ENCODE measurements around the gene DEPDC5.
A peak's percentile ranks its signal among the peaks of the same experiment; 100 is the strongest.

GRCh38 chr22:31753634-31754501 is at the start of gene DEPDC5:
- TF ChIP-seq POLR2AphosphoS5 (IDR thresholded peaks at IDR 0.05; ENCODE audit: low read depth, low read length) (peak; percentile 79), TAF1 (IDR thresholded peaks at IDR 0.05; ENCODE audit: borderline replicate concordance, insufficient read depth, low read length) (peak; percentile 64; the same call in 1 of the 2 replicates)
- TF ChIP-seq, protein P1, sequence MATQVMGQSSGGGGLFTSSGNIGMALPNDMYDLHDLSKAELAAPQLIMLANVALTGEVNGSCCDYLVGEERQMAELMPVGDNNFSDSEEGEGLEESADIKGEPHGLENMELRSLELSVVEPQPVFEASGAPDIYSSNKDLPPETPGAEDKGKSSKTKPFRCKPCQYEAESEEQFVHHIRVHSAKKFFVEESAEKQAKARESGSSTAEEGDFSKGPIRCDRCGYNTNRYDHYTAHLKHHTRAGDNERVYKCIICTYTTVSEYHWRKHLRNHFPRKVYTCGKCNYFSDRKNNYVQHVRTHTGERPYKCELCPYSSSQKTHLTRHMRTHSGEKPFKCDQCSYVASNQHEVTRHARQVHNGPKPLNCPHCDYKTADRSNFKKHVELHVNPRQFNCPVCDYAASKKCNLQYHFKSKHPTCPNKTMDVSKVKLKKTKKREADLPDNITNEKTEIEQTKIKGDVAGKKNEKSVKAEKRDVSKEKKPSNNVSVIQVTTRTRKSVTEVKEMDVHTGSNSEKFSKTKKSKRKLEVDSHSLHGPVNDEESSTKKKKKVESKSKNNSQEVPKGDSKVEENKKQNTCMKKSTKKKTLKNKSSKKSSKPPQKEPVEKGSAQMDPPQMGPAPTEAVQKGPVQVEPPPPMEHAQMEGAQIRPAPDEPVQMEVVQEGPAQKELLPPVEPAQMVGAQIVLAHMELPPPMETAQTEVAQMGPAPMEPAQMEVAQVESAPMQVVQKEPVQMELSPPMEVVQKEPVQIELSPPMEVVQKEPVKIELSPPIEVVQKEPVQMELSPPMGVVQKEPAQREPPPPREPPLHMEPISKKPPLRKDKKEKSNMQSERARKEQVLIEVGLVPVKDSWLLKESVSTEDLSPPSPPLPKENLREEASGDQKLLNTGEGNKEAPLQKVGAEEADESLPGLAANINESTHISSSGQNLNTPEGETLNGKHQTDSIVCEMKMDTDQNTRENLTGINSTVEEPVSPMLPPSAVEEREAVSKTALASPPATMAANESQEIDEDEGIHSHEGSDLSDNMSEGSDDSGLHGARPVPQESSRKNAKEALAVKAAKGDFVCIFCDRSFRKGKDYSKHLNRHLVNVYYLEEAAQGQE (IDR thresholded peaks at IDR 0.05; ENCODE audit: insufficient read depth in 1 of 2, low read depth in 2 of 2, low read length in 2 of 2) = no peak
